Activated CD4-positive, alpha-beta memory T cell treated with anti-CD3 and anti-CD28 coated beads for 36 hours (primary cell): ENCODE measurements around the gene CHD9. TPM values are rescaled to one million over a fixed set of nuclear protein-coding genes. Genes with fewer than 3 reads are reported as not detected.

Source experiments
- CTCF ChIA-PET: fragments of 350-600 bp; sonication (Branson Sonifier 250); formaldehyde crosslinking; loops from one replicate; lab custom pipeline; 2021; ENCODE audit warnings: antibody characterized with exemption, inconsistent platforms; lab: Charles Lee
- POLR2A ChIA-PET: fragments of 350-600 bp; sonication (Branson Sonifier 250); formaldehyde crosslinking; loops from one replicate; lab custom pipeline; 2021; ENCODE audit warnings: antibody characterized with exemption; lab: Charles Lee
- DNase-seq: peaks from one replicate; pipeline ENCODE4 v3.0.0-alpha.2; 2020
- H3K27ac Mint-ChIP-seq: one replicate; pipeline ENCODE4 v1.8.0; 2021; ENCODE audit warnings: mixed read lengths
- H3K27me3 Mint-ChIP-seq: one replicate; pipeline ENCODE4 v1.8.0; 2021; ENCODE audit warnings: mixed read lengths
- H3K36me3 Mint-ChIP-seq: one replicate; pipeline ENCODE4 v1.8.0; 2021; ENCODE audit warnings: mixed read lengths
- H3K4me1 Mint-ChIP-seq: one replicate; pipeline ENCODE4 v1.8.0; 2021; ENCODE audit warnings: low read depth, mixed read lengths
- H3K4me3 Mint-ChIP-seq: one replicate; pipeline ENCODE4 v1.8.0; 2021; ENCODE audit warnings: mild to moderate bottlenecking, mixed read lengths
- H3K9me3 Mint-ChIP-seq: one replicate; pipeline ENCODE4 v1.8.0; 2021; ENCODE audit warnings: mixed read lengths
- intact Hi-C: fragments of 100-400 bp; cut with micrococcal nuclease; formaldehyde crosslinking; loops from one replicate; pipeline ENCODE4 v1.15.1; 2023
- total RNA-seq, 2 experiments: library from RNA; stranded (reverse); gene quantifications; one replicate each; pipeline ENCODE4 v1.2.3, GENCODE V29; 2021

CHD9 gene
- total RNA-seq, 2 experiments from 2014 or later, result 15.0 to 15.5 TPM

DNA sequence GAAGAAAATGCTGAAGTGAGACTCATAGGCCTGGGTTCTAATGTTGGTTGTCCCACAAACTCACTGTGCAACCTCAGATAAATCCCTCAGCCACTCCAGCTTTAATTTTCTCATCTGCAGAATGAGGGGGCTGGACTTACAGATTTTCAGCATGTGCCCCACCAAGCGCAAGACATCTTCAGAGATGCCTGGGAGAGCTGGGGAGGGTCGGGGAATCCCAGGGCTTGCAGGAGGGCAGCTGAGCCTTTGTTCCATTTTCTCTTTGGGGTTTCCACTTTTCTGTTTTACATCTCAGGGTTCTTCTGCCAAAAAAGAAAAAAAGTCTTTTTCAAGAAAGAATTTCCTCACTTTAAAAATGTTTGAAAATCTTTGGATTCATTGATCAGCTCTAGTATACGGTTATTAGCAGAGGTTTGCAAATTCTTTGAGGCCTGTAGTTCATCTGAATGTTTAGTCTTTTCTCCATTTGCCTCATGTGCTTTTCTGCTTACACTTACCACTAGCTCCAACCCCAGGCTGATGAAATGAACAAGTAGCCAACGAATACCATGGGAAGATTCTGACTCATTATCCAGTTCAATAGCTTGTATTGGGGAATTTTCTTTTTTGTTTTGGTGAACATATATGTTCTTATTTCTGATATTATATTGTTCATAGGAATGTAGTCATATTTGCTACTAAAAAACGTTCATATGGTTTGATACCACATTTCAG lies 56.4 kb downstream of the CHD9 start:
- ChIA-PET POLR2A (no interaction called here), CTCF (interaction anchor here (1.9 kb wide), 1 partner anchor 56 kb away, joined by 6 read pairs; the partner anchor contains the start of gene CHD9)
- Mint-ChIP-seq H3K9me3 (no peaks in the 10 kb centered on the region), H3K27me3 (no peaks in the 10 kb centered on the region), H3K36me3 (no peaks in the 10 kb centered on the region), H3K27ac (no peak overlapping the region), H3K4me1 (no peaks in the 10 kb centered on the region), H3K4me3 (no peak overlapping the region)
- DNase-seq, result no peak
- intact Hi-C loops, result no loop called here

DNA sequence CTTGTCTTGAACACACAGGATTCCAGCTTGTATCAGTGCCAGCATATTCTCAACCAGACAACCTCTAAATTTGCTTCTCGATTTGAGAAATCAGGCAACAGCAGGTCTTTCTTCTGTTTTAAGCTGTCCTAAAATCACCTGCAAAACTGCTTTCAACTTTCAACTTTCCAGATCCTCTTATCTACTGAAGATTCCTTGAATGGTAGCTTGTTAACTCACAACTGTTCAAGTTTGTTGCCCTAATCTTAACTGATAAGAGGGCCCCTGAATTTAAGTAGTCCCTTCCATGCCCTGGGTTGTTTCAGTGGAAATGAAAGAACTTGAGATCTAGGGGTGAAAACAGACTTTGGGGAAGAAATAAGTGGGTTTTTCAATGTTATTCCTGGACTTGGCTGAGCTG lies 57.2 kb downstream of the CHD9 start:
- no peak overlapping the region for H3K27ac Mint-ChIP-seq
- intact Hi-C loops, result no loop called here
- H3K36me3 Mint-ChIP-seq, result no peaks in the 10 kb centered on the region
- ChIA-PET POLR2A (no interaction called here), CTCF (interaction anchor here (1.9 kb wide), 1 partner anchor 57 kb away, joined by 6 read pairs; the partner anchor contains the start of gene CHD9)
- H3K4me3 Mint-ChIP-seq, result no peak overlapping the region
- no peaks in the 10 kb centered on the region for H3K4me1 Mint-ChIP-seq
- no peaks in the 10 kb centered on the region for H3K27me3 Mint-ChIP-seq
- no peak for DNase-seq
- H3K9me3 Mint-ChIP-seq, result no peaks in the 10 kb centered on the region

DNA sequence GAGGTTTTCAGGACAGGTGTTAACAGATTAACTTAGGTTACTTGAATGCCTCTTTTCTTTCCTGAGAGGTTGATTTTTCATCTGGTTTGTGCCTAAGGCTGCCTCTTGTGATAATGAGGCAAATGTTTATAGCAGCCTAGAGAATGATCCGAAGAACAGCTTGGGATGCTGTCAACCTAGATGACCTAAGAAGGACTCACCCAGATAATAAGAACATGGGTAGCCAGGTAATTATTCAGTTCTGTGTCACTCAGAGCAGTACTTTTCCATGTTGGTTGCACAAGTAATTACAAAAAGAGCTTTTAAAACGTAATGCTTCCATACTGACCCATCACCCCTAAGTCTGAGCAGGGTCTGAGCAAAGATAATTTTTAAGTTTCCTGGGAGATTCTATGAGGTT lies 60.3 kb downstream of the CHD9 start:
- intact Hi-C loops, result no loop called here
- Mint-ChIP-seq H3K36me3 (no peaks in the 10 kb centered on the region), H3K4me3 (no peak overlapping the region), H3K27me3 (no peaks in the 10 kb centered on the region), H3K4me1 (no peaks in the 10 kb centered on the region), H3K9me3 (no peaks in the 10 kb centered on the region), H3K27ac (no peak overlapping the region)
- POLR2A ChIA-PET, result no interaction called here
- DNase-seq, result no peak
- CTCF ChIA-PET, result interaction anchor here (0.9 kb wide), 1 partner anchor 42 kb away, joined by 3 read pairs; no protein-coding TSS in a partner anchor

DNA sequence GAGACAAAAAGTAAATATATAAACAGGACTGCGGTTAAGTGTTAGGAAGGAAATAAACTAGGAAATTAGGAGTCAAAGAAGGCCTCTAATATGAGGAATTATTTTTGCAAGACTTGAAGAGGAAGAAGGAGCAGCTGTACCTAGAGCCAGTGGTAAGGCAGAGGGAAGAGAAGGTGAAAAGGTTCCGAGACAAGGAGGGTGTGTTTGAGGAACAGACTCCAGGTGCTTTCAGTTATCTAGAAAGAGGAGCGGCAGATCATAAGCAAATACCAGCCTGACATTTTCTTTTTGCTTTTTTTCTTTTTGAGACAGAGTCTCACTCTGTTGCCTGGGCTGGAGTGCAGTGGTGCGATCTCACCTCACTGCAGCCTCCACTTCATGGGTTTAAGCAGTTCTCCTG lies 61.0 kb downstream of the CHD9 start:
- H3K27ac Mint-ChIP-seq, result no peak overlapping the region
- H3K4me3 Mint-ChIP-seq, result no peak overlapping the region
- H3K4me1 Mint-ChIP-seq, result no peaks in the 10 kb centered on the region
- no peak for DNase-seq
- ChIA-PET CTCF (interaction anchor here (0.9 kb wide), 1 partner anchor 42 kb away, joined by 3 read pairs; no protein-coding TSS in a partner anchor), POLR2A (no interaction called here)
- intact Hi-C loops, result no loop called here
- H3K9me3 Mint-ChIP-seq, result no peaks in the 10 kb centered on the region
- H3K36me3 Mint-ChIP-seq, result no peaks in the 10 kb centered on the region
- H3K27me3 Mint-ChIP-seq, result no peaks in the 10 kb centered on the region

DNA sequence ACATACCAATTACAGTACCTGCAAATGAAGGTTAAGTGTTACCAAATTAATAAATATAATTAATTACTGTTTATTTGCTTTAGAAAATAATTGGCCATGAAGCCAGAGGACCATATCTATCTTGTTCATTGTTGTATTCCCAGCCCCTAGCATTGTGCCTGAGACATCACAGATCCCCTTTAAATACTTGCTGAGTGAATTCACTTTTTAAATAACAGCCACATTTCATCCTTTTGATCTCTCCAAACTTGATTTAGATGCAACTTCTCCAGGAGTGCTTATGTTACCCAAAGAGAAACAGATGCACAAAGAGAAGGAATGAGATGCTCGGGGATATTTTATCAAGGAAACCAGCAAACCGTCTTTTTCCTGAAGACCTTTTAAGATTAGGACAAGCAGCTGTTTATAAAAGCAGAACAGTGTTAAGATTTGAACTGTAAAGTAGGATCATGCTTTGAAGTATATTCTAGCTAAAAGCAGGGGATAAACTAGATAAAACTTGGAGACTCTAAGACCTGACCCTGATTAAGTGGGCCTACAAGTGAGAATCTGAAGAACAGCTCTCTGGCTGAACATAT lies 66.3 kb downstream of the CHD9 start:
- H3K4me3 Mint-ChIP-seq, result no peak overlapping the region
- H3K9me3 Mint-ChIP-seq, result peaks cover 2% of the 10 kb centered on the region
- H3K36me3 Mint-ChIP-seq, result peaks cover 1% of the 10 kb centered on the region
- POLR2A ChIA-PET, result no interaction called here
- CTCF ChIA-PET, result no interaction called here
- no peak for DNase-seq
- no peak overlapping the region for H3K27ac Mint-ChIP-seq
- intact Hi-C loops, result no loop called here
- no peaks in the 10 kb centered on the region for H3K27me3 Mint-ChIP-seq
- H3K4me1 Mint-ChIP-seq, result no peaks in the 10 kb centered on the region

DNA sequence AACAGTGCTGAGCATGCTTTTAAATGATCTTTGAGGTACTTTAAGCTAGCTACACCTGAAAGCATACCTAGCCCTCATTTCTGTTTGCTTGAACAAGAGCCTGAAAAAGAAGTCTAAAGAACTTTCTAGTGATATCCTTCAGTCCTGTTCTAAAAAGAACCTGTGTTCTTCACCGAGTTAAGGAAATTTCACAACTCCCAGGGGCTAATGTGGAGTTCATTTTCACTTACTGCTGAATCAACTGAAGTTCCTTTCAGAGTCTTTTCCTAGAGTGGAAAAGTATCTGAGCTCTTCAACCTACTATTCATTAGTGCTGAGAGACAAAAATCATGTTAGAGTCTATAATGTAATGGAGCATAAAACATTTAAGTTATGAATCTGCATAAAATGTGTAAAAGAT lies 66.9 kb downstream of the CHD9 start:
- H3K36me3 Mint-ChIP-seq, result peaks cover 1% of the 10 kb centered on the region
- ChIA-PET POLR2A (no interaction called here), CTCF (no interaction called here)
- intact Hi-C loops, result no loop called here
- H3K27ac Mint-ChIP-seq, result no peak overlapping the region
- no peaks in the 10 kb centered on the region for H3K27me3 Mint-ChIP-seq
- DNase-seq, result no peak
- no peak overlapping the region for H3K4me3 Mint-ChIP-seq
- peaks cover 2% of the 10 kb centered on the region for H3K9me3 Mint-ChIP-seq
- no peaks in the 10 kb centered on the region for H3K4me1 Mint-ChIP-seq

DNA sequence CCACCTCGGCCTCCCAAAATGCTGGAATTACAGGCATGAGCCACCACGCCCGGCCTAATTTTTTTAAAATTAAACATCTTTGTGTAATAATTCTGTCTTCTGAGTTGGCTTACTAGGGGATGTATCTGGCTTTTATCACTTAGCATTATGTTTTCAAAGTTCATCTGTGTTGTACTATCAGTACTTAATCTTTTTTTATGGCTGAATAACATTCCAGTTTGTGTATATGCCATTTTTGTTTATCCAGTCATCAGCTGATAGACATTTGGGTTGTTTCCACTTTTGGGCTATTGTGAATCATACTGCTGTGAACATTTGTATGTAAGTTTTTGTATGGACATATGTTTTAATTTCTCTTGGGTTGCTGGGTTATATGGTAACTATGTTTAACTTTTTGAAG lies 69.0 kb downstream of the CHD9 start:
- intact Hi-C loops, result no loop called here
- H3K4me1 Mint-ChIP-seq, result no peaks in the 10 kb centered on the region
- no peak overlapping the region for H3K27ac Mint-ChIP-seq
- H3K4me3 Mint-ChIP-seq, result no peak overlapping the region
- ChIA-PET CTCF (no interaction called here), POLR2A (no interaction called here)
- H3K27me3 Mint-ChIP-seq, result no peaks in the 10 kb centered on the region
- H3K36me3 Mint-ChIP-seq, result peaks cover 1% of the 10 kb centered on the region
- no peak for DNase-seq
- H3K9me3 Mint-ChIP-seq, result peaks cover 2% of the 10 kb centered on the region

DNA sequence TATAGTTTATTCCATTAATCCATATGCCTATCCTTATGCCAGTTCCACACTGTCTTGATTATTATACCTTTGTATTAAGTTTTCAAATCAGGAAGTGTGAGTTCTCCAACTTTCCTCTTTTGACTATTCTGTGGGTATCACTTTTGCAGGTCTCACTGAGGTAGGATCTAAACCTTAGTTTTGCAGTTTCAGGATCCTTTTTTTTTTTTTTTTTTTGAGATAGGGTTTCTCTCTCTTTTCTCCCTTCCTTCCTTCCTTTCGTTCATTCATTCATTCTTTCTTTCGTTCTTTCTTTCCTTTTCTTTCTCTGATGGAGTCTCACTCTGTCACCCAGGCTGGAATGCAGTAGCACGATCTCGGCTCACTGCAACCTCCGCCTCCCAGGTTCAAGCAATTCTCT lies 71.6 kb downstream of the CHD9 start:
- Mint-ChIP-seq H3K27me3 (no peaks in the 10 kb centered on the region), H3K9me3 (peaks cover 2% of the 10 kb centered on the region), H3K27ac (no peak overlapping the region), H3K4me1 (peaks cover 7% of the 10 kb centered on the region), H3K36me3 (peaks cover 1% of the 10 kb centered on the region), H3K4me3 (no peak overlapping the region)
- ChIA-PET POLR2A (no interaction called here), CTCF (no interaction called here)
- DNase-seq, result no peak
- intact Hi-C loops, result no loop called here

DNA sequence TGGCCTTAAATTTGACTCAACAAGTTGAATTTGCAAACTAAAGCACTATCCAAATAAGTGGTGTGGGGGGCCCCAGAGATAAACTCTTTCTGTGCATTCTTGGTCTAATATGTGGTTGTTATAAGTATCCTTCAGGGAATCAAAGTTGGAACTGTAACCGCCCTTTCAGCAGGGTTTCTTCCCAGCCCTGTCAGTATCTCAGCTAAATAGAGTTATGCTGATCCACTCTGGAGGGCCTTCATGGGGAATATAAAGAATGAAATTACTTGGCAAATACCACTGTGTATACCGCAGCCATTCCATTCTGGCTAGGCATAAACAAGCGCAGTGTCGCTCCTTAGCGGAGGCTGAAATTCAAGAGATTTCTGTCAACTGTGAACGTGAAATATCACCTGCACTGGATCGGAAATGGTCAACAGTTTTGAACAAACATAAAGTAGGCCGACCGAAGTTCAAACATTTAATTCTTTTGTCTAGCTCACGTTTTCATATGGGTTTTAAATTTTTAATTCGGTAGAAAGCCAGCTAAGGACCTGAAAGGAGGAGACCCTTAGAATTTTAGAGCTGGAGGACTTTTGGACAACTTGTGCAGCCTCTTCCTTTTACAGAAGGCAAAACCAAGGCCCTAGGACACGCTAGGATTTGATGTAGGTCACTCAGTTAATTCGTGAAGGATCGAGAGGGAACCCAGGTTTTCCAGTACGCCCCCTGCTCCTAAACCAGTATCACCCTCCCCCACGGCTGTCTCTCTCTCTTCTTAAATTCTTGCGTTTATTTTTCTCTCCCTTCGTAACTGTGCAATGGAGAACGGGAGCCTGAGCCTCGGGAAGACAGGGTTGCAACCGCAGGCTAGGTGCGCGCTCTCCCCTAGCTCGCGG lies 74.7 kb downstream of the CHD9 start:
- CTCF ChIA-PET, result interaction anchor here (0.6 to 1.4 kb wide), 10 partner anchors 29 to 138 kb away, joined by 3 to 12 read pairs (median 3); partner anchors contain the start of gene CHD9
- Mint-ChIP-seq H3K4me1 (peaks cover 7% of the 10 kb centered on the region), H3K27ac (no peak overlapping the region), H3K27me3 (no peaks in the 10 kb centered on the region), H3K4me3 (peak overlapping the region; percentile 74), H3K9me3 (no peaks in the 10 kb centered on the region), H3K36me3 (no peaks in the 10 kb centered on the region)
- POLR2A ChIA-PET, result interaction anchor here (0.6 to 0.8 kb wide), 2 partner anchors 30 to 305 kb away, joined by 3 read pairs; partner anchors contain the start of gene RBL2
- no peak for DNase-seq
- intact Hi-C loops, result loop anchor here (1.0 to 10.0 kb wide), 8 partner anchors 30 to 575 kb away; partner anchors contain the start of genes AKTIP, FTO and RBL2

DNA sequence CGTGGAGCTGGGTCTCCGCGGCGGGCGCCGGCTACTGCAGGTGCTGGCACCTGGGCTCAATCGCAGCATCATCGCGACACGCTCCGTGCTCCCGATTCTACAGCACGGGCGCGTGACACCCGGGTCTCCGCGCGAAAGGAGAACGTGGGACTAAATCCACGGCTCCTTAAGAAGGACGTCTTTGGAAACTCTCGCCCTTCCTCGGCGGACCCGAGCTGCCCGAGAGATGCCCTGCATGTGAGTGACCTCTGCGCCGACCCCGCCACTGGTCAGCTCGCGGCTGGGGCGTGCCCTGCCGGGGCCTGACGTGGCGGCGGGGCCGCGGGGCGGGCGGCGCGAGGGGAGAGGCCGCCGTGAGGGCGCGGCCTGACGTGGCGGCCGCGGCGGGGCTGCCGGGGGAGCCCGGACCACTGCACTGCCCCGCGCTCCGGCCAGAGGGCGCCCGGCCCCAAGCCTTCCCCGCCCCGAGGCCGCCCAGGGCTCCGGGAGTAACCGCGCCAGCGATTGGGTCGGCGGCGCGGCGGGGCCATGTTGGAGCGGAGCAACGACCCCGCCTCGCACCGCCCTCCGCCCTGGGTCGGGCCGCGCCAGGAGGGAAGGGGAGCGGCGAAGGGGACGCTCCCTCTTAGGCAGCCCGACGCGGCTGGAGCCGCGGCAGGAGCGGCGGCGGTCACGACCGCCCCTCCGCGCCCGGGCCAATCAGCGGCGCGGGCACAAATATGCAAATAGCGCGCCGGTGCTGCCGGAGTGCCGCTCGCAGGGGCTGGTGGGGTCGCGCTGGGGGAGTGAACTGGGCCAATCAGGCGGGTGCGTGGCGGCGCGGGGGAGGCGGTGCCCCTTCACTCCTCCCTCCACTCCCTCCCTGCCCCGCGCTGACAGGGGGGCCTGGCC lies 75.6 kb downstream of the CHD9 start:
- intact Hi-C loops, result loop anchor here (1.0 to 10.0 kb wide), 8 partner anchors 30 to 574 kb away; partner anchors contain the start of genes AKTIP, FTO and RBL2
- no peaks in the 10 kb centered on the region for H3K9me3 Mint-ChIP-seq
- DNase-seq, result peak; percentile 92
- no peak overlapping the region for H3K27ac Mint-ChIP-seq
- no peaks in the 10 kb centered on the region for H3K27me3 Mint-ChIP-seq
- ChIA-PET POLR2A (interaction anchor here (0.6 to 0.8 kb wide), 3 partner anchors 31 to 372 kb away, joined by 3 read pairs; partner anchors contain the start of gene RBL2), CTCF (interaction anchor here (0.6 to 1.4 kb wide), 9 partner anchors 28 to 138 kb away, joined by 3 to 12 read pairs (median 3); partner anchors contain the start of gene CHD9)
- no peaks in the 10 kb centered on the region for H3K36me3 Mint-ChIP-seq
- peaks cover 7% of the 10 kb centered on the region for H3K4me1 Mint-ChIP-seq
- H3K4me3 Mint-ChIP-seq, result peak overlapping the region; percentile 74

DNA sequence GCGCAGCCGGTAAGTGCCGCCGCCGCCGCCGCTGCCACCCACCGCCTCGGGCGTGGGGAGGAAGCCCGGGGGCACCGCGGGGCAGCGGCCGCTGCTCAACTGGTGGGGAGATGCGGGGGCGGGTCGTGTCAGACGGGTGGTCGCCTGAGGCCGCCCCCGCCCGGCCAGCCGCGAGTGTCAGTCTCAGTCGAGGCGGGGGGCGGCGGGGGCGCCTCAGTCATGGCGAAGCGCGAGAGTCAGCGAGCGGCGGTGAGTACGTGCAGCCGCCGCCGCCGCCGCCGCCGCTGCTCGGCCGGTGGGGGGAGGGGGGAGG lies 76.2 kb downstream of the CHD9 start:
- CTCF ChIA-PET, result no interaction called here

More for the DNA sequence above, 76.2 kb downstream of the CHD9 start:
- Mint-ChIP-seq H3K9me3 (no peaks in the 10 kb centered on the region), H3K27me3 (no peaks in the 10 kb centered on the region), H3K36me3 (no peaks in the 10 kb centered on the region), H3K27ac (no peak overlapping the region), H3K4me3 (no peak overlapping the region), H3K4me1 (peaks cover 7% of the 10 kb centered on the region)
- intact Hi-C loops, result loop anchor here (2.0 to 10.0 kb wide), 3 partner anchors 76 to 304 kb away; partner anchors contain the start of gene RBL2
- no peak for DNase-seq
- POLR2A ChIA-PET, result interaction anchor here (0.8 kb wide), 1 partner anchor 371 kb away, joined by 3 read pairs; no protein-coding TSS in a partner anchor
